GM19438 (cell line): ENCODE data around the gene RBMS1.

Source experiments
- ATAC-seq: cut with Tn5 transposase; IDR thresholded peaks from one replicate; pipeline ENCODE4 v1.9.1; 2021; ENCODE audit warnings: low read depth; ENCODE audit not compliant: unreplicated experiment

RBMS1 gene, protein sequence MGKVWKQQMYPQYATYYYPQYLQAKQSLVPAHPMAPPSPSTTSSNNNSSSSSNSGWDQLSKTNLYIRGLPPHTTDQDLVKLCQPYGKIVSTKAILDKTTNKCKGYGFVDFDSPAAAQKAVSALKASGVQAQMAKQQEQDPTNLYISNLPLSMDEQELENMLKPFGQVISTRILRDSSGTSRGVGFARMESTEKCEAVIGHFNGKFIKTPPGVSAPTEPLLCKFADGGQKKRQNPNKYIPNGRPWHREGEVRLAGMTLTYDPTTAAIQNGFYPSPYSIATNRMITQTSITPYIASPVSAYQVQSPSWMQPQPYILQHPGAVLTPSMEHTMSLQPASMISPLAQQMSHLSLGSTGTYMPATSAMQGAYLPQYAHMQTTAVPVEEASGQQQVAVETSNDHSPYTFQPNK

DNA sequence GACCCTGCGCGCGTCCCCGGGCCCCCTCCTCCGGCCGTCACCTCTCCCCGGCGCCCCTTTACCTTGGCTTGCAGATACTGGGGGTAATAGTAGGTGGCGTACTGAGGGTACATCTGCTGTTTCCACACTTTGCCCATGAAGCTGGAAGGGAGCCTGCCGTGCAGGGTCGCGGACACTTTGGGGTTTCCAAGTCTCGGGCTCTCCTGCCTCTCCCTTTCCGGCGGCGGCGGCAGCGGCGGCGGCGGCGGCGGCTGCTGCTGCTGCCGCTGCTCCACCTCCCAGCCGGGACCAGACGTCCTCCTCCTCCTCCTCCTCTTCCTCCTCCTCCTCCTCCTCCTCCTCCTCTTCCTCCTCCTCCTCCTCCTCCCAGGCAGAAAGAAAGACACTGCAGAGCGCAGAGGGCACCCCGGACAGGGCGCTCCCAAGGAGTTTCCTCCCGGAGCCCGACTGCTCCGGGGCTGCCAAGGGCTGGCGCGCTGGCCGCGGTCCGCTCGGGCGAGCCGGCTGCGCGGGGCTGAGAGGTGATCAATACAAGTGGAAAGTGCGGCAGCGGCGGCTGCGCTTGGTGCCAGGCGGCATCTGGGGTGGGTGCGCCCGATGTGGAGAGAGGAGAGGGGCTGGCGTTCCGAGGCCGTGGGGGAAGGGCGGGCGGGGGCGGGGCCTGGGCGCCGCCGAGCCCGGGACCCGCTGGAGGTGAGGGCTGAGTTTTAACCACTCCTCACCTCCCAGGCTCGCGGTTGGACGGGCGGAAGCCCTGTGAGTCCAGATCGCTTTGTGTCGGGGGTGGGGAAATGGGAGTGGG, at the start of gene RBMS1:
Gene RBMS1, minus strand, starts transcription at position 581 of the 802 bp plus-strand sequence. Its CDS starts 444 bp downstream, at position 137.
- no peak for ATAC-seq

DNA sequence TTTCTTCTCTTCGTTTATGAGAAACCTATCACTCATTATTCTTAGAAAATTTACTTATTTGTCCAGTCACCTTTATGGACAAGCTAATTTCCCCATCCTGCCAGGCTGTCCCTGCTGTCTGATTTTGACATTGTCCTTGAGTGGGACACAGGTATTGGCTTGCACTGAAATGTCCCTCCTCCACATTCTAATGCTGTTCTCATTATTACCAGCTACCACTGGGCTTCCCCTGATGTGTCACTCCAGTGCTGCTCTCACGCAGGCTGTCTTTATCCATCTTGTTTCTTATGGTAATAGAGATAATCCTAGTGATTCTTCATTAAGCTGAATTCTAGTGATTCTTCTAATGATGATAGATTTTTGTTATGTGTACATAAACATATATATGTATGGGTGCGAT, 48.1 kb upstream of the RBMS1 start:
- no peak for ATAC-seq

DNA sequence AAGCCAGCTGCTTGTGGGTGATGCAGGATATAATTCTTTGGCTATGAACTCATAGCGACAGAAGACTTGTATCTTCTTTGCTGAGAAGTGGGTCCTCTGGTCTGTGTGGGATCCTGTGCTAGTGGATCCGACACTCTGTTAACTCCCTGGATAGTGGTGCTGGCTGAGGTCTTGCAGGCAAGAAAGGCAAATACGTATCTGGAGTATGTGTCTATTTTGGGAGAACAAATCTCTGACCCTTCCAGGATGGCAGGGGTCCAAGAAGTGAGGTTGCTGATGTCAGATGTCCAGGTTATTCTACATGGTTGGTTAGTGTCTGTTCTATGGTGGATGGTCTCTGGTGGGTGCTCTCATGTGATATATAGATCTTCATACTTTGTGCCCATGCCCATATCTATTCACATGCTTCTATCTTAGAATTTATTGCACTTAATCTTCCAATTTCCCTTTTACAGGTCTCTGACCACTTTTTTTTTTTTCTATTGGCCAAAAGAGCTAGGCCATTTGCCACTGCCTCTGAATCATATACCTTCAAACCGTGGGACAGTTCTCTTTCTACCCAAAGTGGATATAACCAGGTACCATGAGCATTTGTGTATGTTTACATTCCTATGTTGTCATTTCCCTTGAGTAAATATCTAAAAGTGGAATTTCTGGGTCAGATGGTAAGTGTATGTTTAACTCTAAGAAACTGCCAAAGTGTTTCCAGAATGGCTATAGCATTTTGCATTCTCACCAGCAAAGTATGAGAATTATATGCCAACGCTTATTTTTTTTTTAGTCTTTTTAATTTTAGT, 45.1 kb upstream of the RBMS1 start:
- ATAC-seq, result no peak

DNA sequence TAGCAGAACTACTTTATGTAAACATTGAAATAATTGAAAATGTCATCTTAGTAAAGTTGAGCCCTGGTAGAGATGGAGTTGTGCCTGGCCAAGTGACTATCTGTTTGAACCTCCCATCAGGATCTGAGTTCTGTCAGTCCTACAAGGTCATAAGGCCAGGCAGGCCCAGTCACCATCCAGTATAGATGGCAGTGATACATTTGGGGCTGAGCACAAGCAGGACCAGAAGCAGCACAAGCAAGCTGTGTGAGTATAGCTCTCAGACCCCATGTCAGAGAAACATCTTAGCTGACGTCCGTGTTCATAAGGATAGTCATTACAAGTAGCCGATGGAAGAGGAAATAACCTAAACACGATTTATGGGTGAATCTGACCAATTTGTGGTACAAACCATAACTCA, 44.5 kb upstream of the RBMS1 start:
- ATAC-seq, result no peak

DNA sequence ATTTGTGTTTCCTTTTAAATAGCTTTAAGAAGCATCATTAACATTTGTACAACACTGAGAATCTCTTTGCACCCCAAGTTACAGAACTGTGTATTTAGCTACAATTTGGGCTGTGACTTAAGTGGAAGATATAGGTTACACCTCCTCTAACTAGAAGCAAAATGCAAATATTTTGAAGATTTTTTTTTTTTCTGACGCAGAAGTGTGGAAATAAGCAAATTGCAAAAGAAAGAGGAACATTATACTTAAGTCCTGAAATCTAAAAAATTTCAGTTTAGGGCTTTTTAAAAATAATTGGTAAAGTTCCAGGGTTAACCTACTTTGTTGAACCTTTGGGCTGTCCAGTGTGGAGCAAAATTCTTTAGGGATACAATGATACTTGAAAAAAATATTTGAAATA, 41.4 kb upstream of the RBMS1 start:
- ATAC-seq, result no peak

DNA sequence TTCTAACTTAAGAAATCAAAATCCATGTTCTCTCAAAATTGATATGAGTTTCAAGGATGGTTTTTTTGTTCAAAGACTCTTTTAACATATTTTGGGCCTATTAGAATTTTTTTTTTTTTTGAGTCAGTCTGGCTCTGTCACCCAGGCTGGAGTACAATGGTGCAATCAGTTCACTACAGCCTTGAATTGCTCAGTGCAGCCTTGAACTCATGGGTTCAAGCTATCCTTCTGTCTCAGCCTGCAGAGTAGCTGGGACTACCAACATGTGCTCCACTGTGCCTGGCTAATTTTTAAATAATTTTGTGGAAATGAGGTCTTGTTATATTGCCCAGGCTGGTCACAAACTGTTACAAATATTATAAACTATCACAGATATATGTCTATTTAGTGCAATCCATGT, 40.6 kb upstream of the RBMS1 start:
- ATAC-seq, result no peak

DNA sequence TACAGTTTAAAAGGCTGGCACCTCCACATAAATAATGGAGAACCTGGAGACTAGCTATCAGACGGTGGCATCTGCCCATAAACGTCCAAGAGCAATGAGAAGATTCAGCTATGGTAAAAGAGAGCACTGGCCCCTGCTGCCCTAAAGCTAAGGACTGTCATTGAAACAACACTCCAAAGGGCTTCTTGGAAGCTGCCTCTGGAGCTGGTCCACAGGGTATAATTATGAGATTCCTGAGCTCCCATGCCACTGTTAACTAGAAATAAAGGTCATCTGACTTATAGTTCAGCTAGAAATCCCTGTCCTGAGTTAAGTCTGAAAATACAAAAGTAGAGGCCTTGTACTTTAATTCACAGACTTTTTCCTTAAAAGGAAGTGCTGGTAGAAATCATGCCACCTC, 39.9 kb upstream of the RBMS1 start:
- no peak for ATAC-seq

DNA sequence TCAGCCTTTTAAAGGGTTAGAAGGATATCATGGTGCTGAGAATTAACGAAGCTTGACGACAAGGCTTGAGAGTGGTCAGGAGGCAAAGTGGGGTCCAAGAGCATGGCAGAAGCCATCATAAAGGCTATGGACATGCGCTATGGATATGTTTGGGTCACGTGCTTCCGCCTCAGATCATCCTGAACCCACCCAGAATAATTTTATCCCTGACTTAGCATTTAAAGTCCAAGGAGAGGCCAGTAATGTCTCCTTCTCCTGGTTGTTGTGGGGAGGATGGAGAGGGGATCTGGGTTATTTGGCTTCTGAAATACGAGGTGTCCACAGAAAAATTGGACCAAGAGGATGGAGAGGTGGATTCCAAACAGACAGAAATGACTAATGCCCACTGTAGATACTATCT, 38.8 kb upstream of the RBMS1 start:
- no peak for ATAC-seq

DNA sequence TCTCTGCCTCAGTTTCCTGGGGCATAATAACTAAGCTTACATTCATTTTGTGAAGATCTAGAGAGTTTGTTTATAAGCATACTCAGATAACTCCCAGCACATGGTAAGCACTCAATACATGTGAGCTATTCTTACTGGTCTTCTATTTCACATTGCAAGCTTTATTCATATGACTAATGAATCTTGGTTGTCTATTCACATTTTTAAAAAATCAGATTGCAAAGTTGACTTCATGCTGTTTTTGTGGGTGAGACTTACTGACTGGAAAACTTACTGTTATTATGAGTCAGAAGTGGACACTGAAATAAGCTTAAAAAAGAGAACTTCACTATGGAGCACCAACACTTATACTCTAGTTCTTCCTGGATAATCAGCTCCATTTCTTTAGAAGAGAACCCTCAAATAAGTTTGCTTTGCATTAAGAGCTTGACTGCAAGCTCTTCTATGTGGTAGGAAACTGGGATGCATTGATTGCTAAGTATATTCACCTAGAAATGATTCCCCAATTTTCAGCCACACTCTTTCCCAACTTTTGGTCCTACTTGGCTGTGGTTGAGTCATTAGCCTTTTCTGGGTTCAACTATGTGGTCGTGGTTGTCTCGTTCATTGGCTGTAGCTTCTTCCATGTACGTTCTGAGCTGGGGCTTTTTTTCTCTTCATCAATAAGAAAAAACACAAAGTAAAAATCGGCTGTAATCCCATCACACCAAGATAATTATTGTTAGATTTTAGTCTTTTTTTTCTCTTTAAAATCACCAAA, 29.5 kb upstream of the RBMS1 start:
- no peak for ATAC-seq

DNA sequence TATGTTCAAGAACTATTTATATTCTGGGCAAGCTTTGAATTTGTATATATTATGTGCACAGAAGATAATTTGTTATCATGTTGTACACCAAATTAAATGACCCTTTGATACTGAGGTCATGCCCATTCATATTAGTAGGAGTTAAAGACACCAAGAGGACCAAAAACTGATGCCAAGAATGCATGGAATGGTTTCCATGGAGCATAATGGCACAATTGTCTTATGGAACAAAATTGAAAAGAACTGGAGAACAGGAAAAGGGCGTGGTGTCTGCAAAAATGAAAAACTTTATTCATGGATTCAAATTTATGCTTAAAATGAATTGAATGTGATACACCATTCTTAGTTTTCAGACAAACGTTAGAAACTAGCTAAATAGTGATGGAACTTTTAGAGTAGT, 24.1 kb upstream of the RBMS1 start:
- ATAC-seq, result no peak

DNA sequence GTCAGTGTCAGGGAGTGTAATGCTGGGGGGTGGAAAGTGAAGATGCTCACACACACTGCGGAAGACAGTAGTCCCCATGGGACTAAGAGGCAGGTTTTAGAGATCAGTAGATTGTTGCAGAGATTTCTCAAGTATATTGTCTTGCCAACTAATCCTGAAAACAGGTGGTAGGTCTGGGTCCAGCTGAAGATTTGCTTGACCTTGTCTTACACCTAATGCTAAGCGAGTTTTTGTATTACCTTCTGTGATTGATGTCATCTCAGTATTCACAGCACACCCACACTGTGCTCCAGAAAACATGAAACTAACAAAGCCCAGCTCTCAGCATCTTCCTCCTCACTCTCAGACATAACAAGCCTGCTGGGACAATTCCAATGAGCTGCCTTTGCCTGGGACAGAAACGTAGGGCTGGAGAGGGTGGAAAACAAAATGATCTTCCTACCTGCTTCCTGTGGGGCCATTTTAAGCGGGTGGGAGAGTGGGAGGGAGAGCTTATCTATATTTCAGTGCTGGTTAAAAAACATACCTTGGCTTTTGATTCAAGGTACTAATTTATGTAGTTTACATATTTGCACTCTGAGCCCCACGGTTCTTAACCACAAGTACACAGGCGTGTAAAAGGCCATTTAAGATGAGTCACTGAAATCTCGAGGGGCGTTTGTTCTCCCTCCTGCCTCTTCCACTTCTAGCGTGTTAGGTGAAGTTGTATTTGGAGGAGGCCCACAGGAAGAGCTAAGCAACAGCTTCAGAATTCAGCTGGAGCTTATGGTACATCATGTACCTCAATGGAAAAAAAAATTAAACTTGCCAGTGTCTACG, 23.1 kb upstream of the RBMS1 start:
- ATAC-seq, result no peak

DNA sequence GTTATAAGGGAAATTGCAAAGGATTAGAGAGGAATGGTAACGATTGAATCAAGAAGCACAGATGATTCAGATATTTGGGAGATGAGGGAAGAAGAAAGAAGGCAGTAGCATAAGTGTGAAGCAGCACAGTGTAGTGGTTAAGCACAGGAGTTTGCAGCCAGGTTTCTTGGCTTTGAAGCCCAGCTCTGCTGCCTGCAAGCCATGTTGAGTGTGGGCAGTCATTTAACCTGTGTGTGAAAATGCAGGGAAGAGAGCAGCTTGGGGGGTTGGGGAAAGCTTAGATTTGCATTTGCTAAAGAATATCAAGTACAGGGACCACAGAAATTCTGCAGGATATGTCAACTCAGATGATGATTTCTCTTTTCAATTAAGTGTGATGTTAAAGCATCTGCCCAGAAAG, 21.5 kb upstream of the RBMS1 start:
- ATAC-seq, result no peak

DNA sequence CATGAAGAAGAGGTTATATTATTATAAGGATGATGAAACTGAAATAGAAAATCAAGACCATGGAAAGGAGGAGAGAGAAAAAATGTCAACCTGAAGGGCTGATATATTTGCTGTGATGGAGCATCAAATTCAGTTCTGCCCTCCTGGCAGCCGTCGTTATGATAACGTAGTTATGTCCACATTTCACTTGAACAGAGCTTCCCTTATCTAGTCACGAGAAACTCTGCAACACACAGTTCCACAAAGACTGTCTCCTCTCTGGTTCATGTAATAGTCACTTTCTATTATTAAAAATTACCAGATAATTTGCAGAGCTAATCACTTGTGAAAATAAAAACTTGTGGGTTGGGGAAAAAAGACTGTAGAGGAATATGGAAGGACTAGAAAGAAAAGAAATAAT, 19.5 kb upstream of the RBMS1 start:
- ATAC-seq, result no peak

DNA sequence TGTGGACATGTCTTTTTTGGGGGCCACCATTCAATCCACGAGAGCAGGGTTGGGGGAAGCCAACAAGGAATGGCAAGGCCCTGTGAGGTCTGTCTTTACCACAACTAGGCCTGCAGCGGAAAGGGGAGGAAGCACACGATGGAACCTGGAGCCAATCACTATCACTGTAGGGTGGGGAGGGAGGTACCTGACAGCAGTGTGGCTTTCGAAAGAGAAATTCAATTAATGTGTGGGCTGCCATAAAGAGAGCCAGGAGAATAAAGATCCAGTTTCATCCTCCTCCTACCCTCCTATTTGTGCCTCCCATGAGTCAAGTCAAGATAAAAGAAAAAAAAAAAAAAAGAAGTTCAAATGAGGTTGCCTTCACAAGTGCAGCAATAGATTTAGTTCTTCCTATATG, 18.9 kb upstream of the RBMS1 start:
- ATAC-seq, result no peak

DNA sequence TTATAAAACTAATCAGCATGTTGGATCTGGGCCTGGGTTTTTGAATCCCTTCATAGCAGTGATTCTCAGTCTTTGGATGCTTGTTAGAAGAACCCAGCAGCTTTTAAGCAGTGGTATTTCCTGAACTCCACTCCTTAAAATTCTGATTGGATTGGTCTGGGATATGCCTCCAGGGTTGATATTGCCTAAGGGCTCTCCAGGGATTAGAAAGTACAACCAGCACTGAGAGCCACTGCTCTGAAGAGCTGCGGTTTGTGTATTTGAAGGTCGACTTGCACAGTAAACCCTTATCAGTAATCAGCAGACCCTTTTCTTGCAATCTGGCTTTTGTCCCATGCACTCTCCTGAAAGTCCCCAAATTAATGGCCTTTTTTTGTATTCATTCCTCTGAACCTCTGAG, 17.0 kb upstream of the RBMS1 start:
- ATAC-seq, result no peak

DNA sequence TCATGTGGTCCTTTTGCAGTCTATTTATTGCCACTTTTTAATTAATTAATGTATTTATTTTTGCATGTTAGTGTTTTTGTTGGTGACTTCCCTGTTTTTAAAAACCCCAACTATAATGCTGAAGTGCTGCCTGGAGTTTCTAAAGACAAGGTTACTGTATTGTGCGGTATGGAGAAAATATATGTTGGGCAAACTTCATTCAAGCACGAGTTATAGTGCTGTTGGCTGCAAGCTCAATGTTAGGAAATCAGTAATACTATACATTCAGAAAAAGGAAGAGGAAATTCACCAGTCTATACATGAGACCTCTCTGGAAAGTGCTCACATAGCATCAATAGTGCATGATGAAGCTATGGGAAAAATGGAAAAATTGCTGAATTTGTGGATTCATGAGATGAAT, 15.4 kb upstream of the RBMS1 start:
- no peak for ATAC-seq

DNA sequence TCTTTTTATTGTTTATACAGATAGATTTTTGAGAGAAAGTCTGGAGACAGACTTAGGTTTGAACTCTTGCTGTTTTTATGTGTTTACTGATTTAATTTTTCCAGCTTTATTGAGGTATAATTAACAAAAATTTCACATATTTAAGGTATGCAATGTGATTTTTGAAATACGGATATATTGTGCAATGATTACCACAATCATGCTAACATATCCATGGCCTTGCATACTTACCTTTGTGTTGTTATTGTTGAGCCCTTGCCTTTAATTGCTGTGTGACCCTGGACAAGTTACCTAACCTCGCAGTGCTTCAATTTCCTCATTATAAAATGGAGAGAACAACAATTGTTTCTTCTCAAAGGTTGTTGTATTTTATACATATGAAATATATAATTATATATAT, 13.9 kb upstream of the RBMS1 start:
- no peak for ATAC-seq

DNA sequence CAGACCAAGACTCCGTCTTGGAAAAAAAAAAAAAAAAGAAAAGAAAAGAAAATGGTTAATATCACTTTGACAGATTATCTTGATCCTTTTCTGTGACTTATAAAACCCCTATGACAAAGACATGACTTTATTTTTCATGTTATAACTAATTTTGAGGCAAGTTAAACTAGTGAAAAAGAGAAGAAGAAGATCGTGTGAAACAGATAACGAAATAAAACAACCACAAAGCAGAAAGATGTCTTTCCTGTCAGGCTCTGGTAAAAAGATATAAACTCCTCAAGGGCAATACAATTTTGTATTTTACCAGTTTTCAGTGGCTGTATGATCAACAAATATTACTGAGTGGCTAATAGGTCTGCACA, 13.4 kb upstream of the RBMS1 start:
- no peak for ATAC-seq

DNA sequence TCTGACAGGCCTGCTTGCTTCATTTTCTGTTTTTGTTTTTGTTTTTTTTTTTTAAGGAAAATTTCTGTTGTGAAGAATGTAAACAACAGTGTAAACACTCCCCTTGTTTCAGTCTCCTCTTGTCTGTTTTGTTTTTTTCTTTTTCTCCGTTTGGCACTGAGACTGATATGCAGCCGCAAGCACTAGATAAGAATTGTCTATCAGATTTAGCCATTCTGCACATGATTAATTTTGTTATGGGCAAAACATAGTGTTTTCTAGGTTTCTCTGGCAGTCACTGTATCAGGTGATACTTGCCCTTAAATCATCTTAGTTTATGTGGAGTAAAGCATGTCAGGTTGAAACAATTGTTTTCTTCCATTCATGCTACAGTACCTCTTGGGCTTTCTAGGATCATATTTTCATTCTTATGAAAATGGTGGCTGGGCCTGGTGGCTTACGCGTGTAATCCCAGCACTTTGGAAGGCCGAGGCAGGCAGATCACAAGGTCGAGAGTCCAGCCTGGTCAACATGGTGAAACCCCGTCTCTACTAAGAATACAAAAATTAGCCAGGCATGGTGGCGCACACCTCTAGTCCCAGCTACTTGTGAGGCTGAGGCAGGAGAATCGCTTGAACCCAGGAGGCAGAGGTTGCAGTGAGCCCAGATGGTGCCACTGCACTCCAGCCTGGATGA, 12.9 kb upstream of the RBMS1 start:
- ATAC-seq, result no peak
